ENCODE data around the gene PRDX6. TPM values are rescaled to one million over a fixed set of nuclear protein-coding genes. Genes with fewer than 3 reads are reported as not detected.

The PRDX6 gene
- total and polyA plus RNA-seq, 10 of the 15 experiments (the other 5 are each of a cell fraction or from before 2014, with no cell fraction given), result 70.7 to 230 (median 138) TPM

GRCh38 chr1:173536223-173536622, 59.1 kb downstream of the PRDX6 start:
- POLR2A ChIA-PET, result no interaction called here
- no peak for TF ChIP-seq JUNB (IDR thresholded peaks at IDR 0.05)
- no peak for TF ChIP-seq ZBTB4 (CRISPR knock-in tag; IDR thresholded peaks at IDR 0.05)
- TF ChIP-seq POLR2AphosphoS2 (IDR thresholded peaks at IDR 0.05; ENCODE audit: low read depth, low read length), result no peak
- TF ChIP-seq CREM (IDR thresholded peaks at IDR 0.05; ENCODE audit: low read depth), result no peak
- no peak for TF ChIP-seq E4F1 (IDR thresholded peaks at IDR 0.05; ENCODE audit: borderline replicate concordance, partially characterized antibody)
- TF ChIP-seq DPF2 (IDR thresholded peaks at IDR 0.05), result no peak
- TF ChIP-seq KDM1A (IDR thresholded peaks at IDR 0.05; ENCODE audit: borderline replicate concordance), result no peak
- no peak for TF ChIP-seq CTCF (IDR thresholded peaks at IDR 0.05 in 2 of 3, conservative IDR thresholded peaks at IDR 0.05 in 1 of 3; ENCODE audit: control insufficient read depth in 2 of 3, extremely low read depth in 1 of 3, insufficient read depth in 1 of 3, low read depth in 3 of 3, low read length in 3 of 3)
- TF ChIP-seq KLF5 (IDR thresholded peaks at IDR 0.05; ENCODE audit: partially characterized antibody), result no peak
- TF ChIP-seq BHLHE40 (IDR thresholded peaks at IDR 0.05; ENCODE audit: borderline replicate concordance in 1 of 2, low read depth in 2 of 2, low read length in 1 of 2), result no peak
- no peak for TF ChIP-seq PKNOX1 (IDR thresholded peaks at IDR 0.05)
- TF ChIP-seq ZNF207 (IDR thresholded peaks at IDR 0.05; ENCODE audit: borderline replicate concordance), result no peak

More at GRCh38 chr1:173536223-173536622, 59.1 kb downstream of the PRDX6 start:
- no peak overlapping the region for H2AFZ ChIP-seq (ENCODE audit: control insufficient read depth, low read depth, low read length)
- CTCF ChIA-PET, result interaction anchor here (0.9 kb wide), 2 partner anchors 69 to 105 kb away, joined by 3 to 4 read pairs; no protein-coding TSS in a partner anchor
- no peak overlapping the region for H3K4me3 ChIP-seq
- H3K9ac ChIP-seq (ENCODE audit: control insufficient read depth, insufficient read depth, low read length), result no peak overlapping the region
- H3K27ac ChIP-seq (ENCODE audit: control insufficient read depth, insufficient read depth), result no peak overlapping the region
- no peak for FAIRE-seq
- no peak overlapping the region for H3K4me2 ChIP-seq (ENCODE audit: control insufficient read depth, insufficient read depth)
- H3K4me1 ChIP-seq (ENCODE audit: control insufficient read depth, insufficient read depth, low read length), result no peaks in the 10 kb centered on the region
- no peaks in the 10 kb centered on the region for H3K27me3 ChIP-seq (replicated peaks in 1 of 2; ENCODE audit: control insufficient read depth in 2 of 2, insufficient read depth in 2 of 2, low read length in 1 of 2)
- BruUV-seq (replicated peaks), result no TSS peak
- DNase-seq (ENCODE audit: low read depth, low spot score), result no peak
- no peaks in the 10 kb centered on the region for H4K20me1 ChIP-seq (ENCODE audit: control insufficient read depth, insufficient read depth)
- intact Hi-C loops (cut with micrococcal nuclease; ENCODE audit: unreplicated experiment), result no loop called here
- no peaks in the 10 kb centered on the region for H3K79me2 ChIP-seq (ENCODE audit: control insufficient read depth, insufficient read depth, low read length)
- ATAC-seq, result no peak
- H3K36me3 ChIP-seq (ENCODE audit: control insufficient read depth in 2 of 2, insufficient read depth in 2 of 2, low read length in 1 of 2), result no peaks in the 10 kb centered on the region
- in situ Hi-C loops (cut with MboI), result no loop called here
- H3K9me3 ChIP-seq (replicated peaks; ENCODE audit: control insufficient read depth, insufficient read depth, low read length), result no peaks in the 10 kb centered on the region
- SMC1A ChIA-PET (ENCODE audit: uncharacterized antibody, unreplicated experiment), result no interaction called here
- RAD21 ChIA-PET (ENCODE audit: unreplicated experiment), result no interaction called here
